ENCODE data around the gene LNX2. TPM values are rescaled to one million over a fixed set of nuclear protein-coding genes. Genes with fewer than 3 reads are reported as not detected.

The LNX2 gene
- total and polyA plus RNA-seq, 2 donors (not counting 1 experiment from before 2014, with no cell fraction given): 2.9 to 10.9 TPM

GRCh38 chr13:27592865-27593264 is 27.5 kb downstream of the LNX2 start:
- Histone ChIP-seq H2AFZ (ENCODE audit: insufficient read depth, low read depth, low read length, poor library complexity, severe bottlenecking) (no peak overlapping the region), H3K79me2 (ENCODE audit: control insufficient read depth, insufficient read depth, low read length) (peaks cover 71% of the 10 kb centered on the region), H3K4me3 (ENCODE audit: control extremely low read depth in 1 of 5, extremely low read depth in 1 of 5, insufficient read depth in 1 of 5, low read depth in 2 of 5, low read length in 4 of 5) (no peak overlapping the region), H3K4me1 (ENCODE audit: control insufficient read depth in 2 of 2, insufficient read depth in 2 of 2, low read length in 2 of 2) (peaks cover 40 to 43% of the 10 kb centered on the region in 2 donors), H3K36me3 (replicated peaks in 1 of 2; ENCODE audit: control extremely low read depth in 1 of 2, control insufficient read depth in 1 of 2, extremely low read depth in 1 of 2, insufficient read depth in 2 of 2, low read length in 1 of 2) (no peaks in the 10 kb centered on the region), H3K4me2 (replicated peaks; ENCODE audit: low read depth, low read length, poor library complexity, severe bottlenecking) (peak overlapping the region; percentile 47), H3K9ac (ENCODE audit: low read length) (no peak overlapping the region), H4K20me1 (ENCODE audit: control insufficient read depth, insufficient read depth, low read length, poor library complexity, severe bottlenecking) (no peaks in the 10 kb centered on the region), H3K27me3 (replicated peaks in 1 of 4; ENCODE audit: control extremely low read depth in 1 of 4, control insufficient read depth in 3 of 4, insufficient read depth in 4 of 4, low read length in 3 of 4) (no peaks in the 10 kb centered on the region), H3K27ac (ENCODE audit: low read length in 2 of 2) (no peak overlapping the region), H3K9me3 (ENCODE audit: control extremely low read depth in 1 of 3, control insufficient read depth in 2 of 3, insufficient read depth in 1 of 3, low read length in 2 of 3) (peaks cover 0 to 5% (median 0%) of the 10 kb centered on the region in 3 donors)
- POLR2A ChIA-PET: no interaction called here
- no peaks in the 10 kb centered on the region for H3K27me3 Mint-ChIP-seq
- H3K4me1 Mint-ChIP-seq: peaks cover 3% of the 10 kb centered on the region
- intact Hi-C loops (cut with micrococcal nuclease): no loop called here
- TF ChIP-seq EZH2 (IDR thresholded peaks at IDR 0.05; ENCODE audit: borderline replicate concordance, insufficient read depth, low read depth, low read length, poor library complexity, severe bottlenecking) (no peak), CTCF (IDR thresholded peaks at IDR 0.05) (no peak)
- no peak overlapping the region for H3K27ac Mint-ChIP-seq
- ATAC-seq (ENCODE audit: low read depth) (no peak), DNase-seq (peak; percentile 31)
- no peak overlapping the region for H3K4me3 Mint-ChIP-seq
- peaks cover 3% of the 10 kb centered on the region for H3K9me3 Mint-ChIP-seq (ENCODE audit: insufficient read depth)
- CTCF ChIA-PET: no interaction called here

- Mint-ChIP-seq H3K4me3 (no peak overlapping the region), H3K4me1 (peaks cover 18% of the 10 kb centered on the region), H3K27ac (no peak overlapping the region), H3K27me3 (no peaks in the 10 kb centered on the region), H3K9me3 (ENCODE audit: insufficient read depth) (peaks cover 3% of the 10 kb centered on the region)
- Histone ChIP-seq H3K27me3 (replicated peaks in 1 of 4; ENCODE audit: control extremely low read depth in 1 of 4, control insufficient read depth in 3 of 4, insufficient read depth in 4 of 4, low read length in 3 of 4) (no peaks in the 10 kb centered on the region), H2AFZ (ENCODE audit: insufficient read depth, low read depth, low read length, poor library complexity, severe bottlenecking) (no peak overlapping the region), H3K4me1 (ENCODE audit: control insufficient read depth in 2 of 2, insufficient read depth in 2 of 2, low read length in 2 of 2) (peaks cover 24 to 29% of the 10 kb centered on the region in 2 donors), H3K36me3 (replicated peaks in 1 of 2; ENCODE audit: control extremely low read depth in 1 of 2, control insufficient read depth in 1 of 2, extremely low read depth in 1 of 2, insufficient read depth in 2 of 2, low read length in 1 of 2) (no peaks in the 10 kb centered on the region), H3K79me2 (ENCODE audit: control insufficient read depth, insufficient read depth, low read length) (peaks cover 91% of the 10 kb centered on the region), H3K9ac (ENCODE audit: low read length) (no peak overlapping the region), H3K4me2 (replicated peaks; ENCODE audit: low read depth, low read length, poor library complexity, severe bottlenecking) (no peak overlapping the region), H3K4me3 (ENCODE audit: control extremely low read depth in 1 of 5, extremely low read depth in 1 of 5, insufficient read depth in 1 of 5, low read depth in 2 of 5, low read length in 4 of 5) (no peak overlapping the region), H3K27ac (ENCODE audit: low read length in 2 of 2) (no peak overlapping the region), H4K20me1 (ENCODE audit: control insufficient read depth, insufficient read depth, low read length, poor library complexity, severe bottlenecking) (peaks cover 23% of the 10 kb centered on the region), H3K9me3 (ENCODE audit: control extremely low read depth in 1 of 3, control insufficient read depth in 2 of 3, insufficient read depth in 1 of 3, low read length in 2 of 3) (peaks cover 0 to 5% (median 0%) of the 10 kb centered on the region in 3 donors)
- intact Hi-C loops (cut with micrococcal nuclease): no loop called here
- no peak for ATAC-seq (ENCODE audit: low read depth)
- POLR2A ChIA-PET: no interaction called here
- no peak for DNase-seq
- TF ChIP-seq EZH2 (IDR thresholded peaks at IDR 0.05; ENCODE audit: borderline replicate concordance, insufficient read depth, low read depth, low read length, poor library complexity, severe bottlenecking): no peak
- TF ChIP-seq CTCF (IDR thresholded peaks at IDR 0.05): no peak
- CTCF ChIA-PET: no interaction called here
- no CpG with 5 or more reads among the region's 1 CpG for WGBS (ENCODE audit: insufficient coverage)
These were observed 31.9 kb downstream of the LNX2 start for GRCh38 chr13:27588405-27588804.
